ENCODE measurements around the gene NUF2.

Gene NUF2

DNA sequence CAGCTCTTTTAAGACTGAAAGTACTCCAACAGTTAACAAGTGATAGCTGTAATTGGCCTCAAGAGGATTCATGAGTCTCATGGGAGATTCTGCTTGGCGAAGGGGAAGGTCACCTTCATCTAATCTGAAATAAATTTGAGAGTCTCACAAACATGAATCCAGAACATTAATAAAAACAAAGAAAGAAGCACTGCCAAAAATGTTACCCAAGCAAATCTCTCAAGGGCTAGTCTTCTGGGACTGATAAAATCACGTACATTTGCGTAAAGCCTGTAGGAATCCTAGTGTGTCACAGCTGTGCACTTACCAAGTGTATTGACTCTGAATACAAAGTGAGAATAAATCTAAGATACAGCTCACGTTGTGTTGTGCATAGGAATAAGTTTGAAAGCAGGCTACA, 21.2 kb upstream of the NUF2 start:
- Histone ChIP-seq H3K27ac (ENCODE audit: low read depth, low read length) (no peak overlapping the region), H3K79me1 (ENCODE audit: low read length) (no peaks in the 10 kb centered on the region), H3K4me2 (ENCODE audit: low read length) (no peak overlapping the region), H3K4me1 (ENCODE audit: control insufficient read depth in 1 of 2, insufficient read depth in 2 of 2, low read length in 2 of 2) (no peaks in the 10 kb centered on the region), H3K4ac (ENCODE audit: low read depth, low read length) (no peak overlapping the region), H2AFZ (ENCODE audit: insufficient read depth, low read length, poor library complexity) (no peak overlapping the region), H3K23ac (ENCODE audit: low read length) (no peak overlapping the region), H3K14ac (ENCODE audit: low read length) (no peak overlapping the region), H3K79me2 (ENCODE audit: control insufficient read depth, insufficient read depth, low read length, poor library complexity) (no peaks in the 10 kb centered on the region), H2BK5ac (ENCODE audit: low read depth, low read length, poor library complexity) (no peak overlapping the region), H3K4me3 (ENCODE audit: low read depth, low read length) (no peak overlapping the region), H3K9me3 (ENCODE audit: insufficient read depth, low read depth, low read length) (no peaks in the 10 kb centered on the region), H2BK12ac (ENCODE audit: low read length) (no peak overlapping the region), H3K36me3 (ENCODE audit: control insufficient read depth in 1 of 2, insufficient read depth in 2 of 2, low read length in 2 of 2) (no peaks in the 10 kb centered on the region), H3K18ac (ENCODE audit: low read length) (no peak overlapping the region), H3K27me3 (ENCODE audit: insufficient read depth, low read length) (no peaks in the 10 kb centered on the region), H4K91ac (ENCODE audit: low read depth, low read length) (no peak overlapping the region), H3K9ac (ENCODE audit: low read length) (no peak overlapping the region), H2BK120ac (ENCODE audit: insufficient read depth, low read length, poor library complexity) (no peak overlapping the region), H2AK5ac (ENCODE audit: low read length) (no peak overlapping the region), H4K8ac (ENCODE audit: low read depth, low read length) (no peak overlapping the region), H4K12ac (ENCODE audit: low read depth, low read length) (no peak overlapping the region)
- WGBS (ENCODE audit: extremely low coverage, insufficient coverage, insufficient read length) = no CpG with 5 or more reads among the region's 4 CpGs
- no peak for DNase-seq

GRCh38 chr1:163303561-163303960, 18.2 kb upstream of the NUF2 start:
- H3K18ac ChIP-seq (ENCODE audit: low read length) = no peak overlapping the region
- H3K4me3 ChIP-seq (ENCODE audit: low read depth, low read length) = no peak overlapping the region
- no peak overlapping the region for H4K91ac ChIP-seq (ENCODE audit: low read depth, low read length)
- H2BK12ac ChIP-seq (ENCODE audit: low read length) = no peak overlapping the region
- H3K36me3 ChIP-seq (ENCODE audit: control insufficient read depth in 1 of 2, insufficient read depth in 2 of 2, low read length in 2 of 2) = no peaks in the 10 kb centered on the region
- H3K9me3 ChIP-seq (ENCODE audit: insufficient read depth, low read depth, low read length) = no peaks in the 10 kb centered on the region
- H4K8ac ChIP-seq (ENCODE audit: low read depth, low read length) = no peak overlapping the region
- no peaks in the 10 kb centered on the region for H3K79me1 ChIP-seq (ENCODE audit: low read length)
- WGBS (ENCODE audit: extremely low coverage, insufficient coverage, insufficient read length) = no CpG with 5 or more reads among the region's 5 CpGs
- no peak overlapping the region for H4K12ac ChIP-seq (ENCODE audit: low read depth, low read length)
- no peak overlapping the region for H3K4ac ChIP-seq (ENCODE audit: low read depth, low read length)
- H3K9ac ChIP-seq (ENCODE audit: low read length) = no peak overlapping the region
- no peak overlapping the region for H3K23ac ChIP-seq (ENCODE audit: low read length)
- no peak overlapping the region for H2BK120ac ChIP-seq (ENCODE audit: insufficient read depth, low read length, poor library complexity)
- no peak overlapping the region for H3K14ac ChIP-seq (ENCODE audit: low read length)
- no peak overlapping the region for H3K4me2 ChIP-seq (ENCODE audit: low read length)
- no peak overlapping the region for H2AK5ac ChIP-seq (ENCODE audit: low read length)
- H2AFZ ChIP-seq (ENCODE audit: insufficient read depth, low read length, poor library complexity) = no peak overlapping the region
- H2BK5ac ChIP-seq (ENCODE audit: low read depth, low read length, poor library complexity) = no peak overlapping the region
- H3K4me1 ChIP-seq (ENCODE audit: control insufficient read depth in 1 of 2, insufficient read depth in 2 of 2, low read length in 2 of 2) = no peaks in the 10 kb centered on the region
- no peak for DNase-seq
- no peaks in the 10 kb centered on the region for H3K79me2 ChIP-seq (ENCODE audit: control insufficient read depth, insufficient read depth, low read length, poor library complexity)
- H3K27ac ChIP-seq (ENCODE audit: low read depth, low read length) = no peak overlapping the region
- H3K27me3 ChIP-seq (ENCODE audit: insufficient read depth, low read length) = no peaks in the 10 kb centered on the region

GRCh38 chr1:163305441-163305840, 16.3 kb upstream of the NUF2 start:
- H2AK5ac ChIP-seq (ENCODE audit: low read length) = no peak overlapping the region
- H3K4me2 ChIP-seq (ENCODE audit: low read length) = no peak overlapping the region
- WGBS (ENCODE audit: extremely low coverage, insufficient coverage, insufficient read length) = no CpG with 5 or more reads among the region's 1 CpG
- no peaks in the 10 kb centered on the region for H3K79me1 ChIP-seq (ENCODE audit: low read length)
- DNase-seq = no peak
- no peak overlapping the region for H3K4me3 ChIP-seq (ENCODE audit: low read depth, low read length)
- no peak overlapping the region for H3K23ac ChIP-seq (ENCODE audit: low read length)
- H4K8ac ChIP-seq (ENCODE audit: low read depth, low read length) = no peak overlapping the region
- no peak overlapping the region for H3K9ac ChIP-seq (ENCODE audit: low read length)
- H3K36me3 ChIP-seq (ENCODE audit: control insufficient read depth in 1 of 2, insufficient read depth in 2 of 2, low read length in 2 of 2) = no peaks in the 10 kb centered on the region
- H2BK5ac ChIP-seq (ENCODE audit: low read depth, low read length, poor library complexity) = no peak overlapping the region
- H4K12ac ChIP-seq (ENCODE audit: low read depth, low read length) = no peak overlapping the region
- H3K4ac ChIP-seq (ENCODE audit: low read depth, low read length) = no peak overlapping the region
- H3K27ac ChIP-seq (ENCODE audit: low read depth, low read length) = no peak overlapping the region
- no peak overlapping the region for H3K14ac ChIP-seq (ENCODE audit: low read length)
- H2BK12ac ChIP-seq (ENCODE audit: low read length) = no peak overlapping the region
- no peaks in the 10 kb centered on the region for H3K79me2 ChIP-seq (ENCODE audit: control insufficient read depth, insufficient read depth, low read length, poor library complexity)
- no peak overlapping the region for H2BK120ac ChIP-seq (ENCODE audit: insufficient read depth, low read length, poor library complexity)
- H2AFZ ChIP-seq (ENCODE audit: insufficient read depth, low read length, poor library complexity) = no peak overlapping the region
- H4K91ac ChIP-seq (ENCODE audit: low read depth, low read length) = no peak overlapping the region
- H3K9me3 ChIP-seq (ENCODE audit: insufficient read depth, low read depth, low read length) = no peaks in the 10 kb centered on the region
- no peaks in the 10 kb centered on the region for H3K4me1 ChIP-seq (ENCODE audit: control insufficient read depth in 1 of 2, insufficient read depth in 2 of 2, low read length in 2 of 2)
- H3K27me3 ChIP-seq (ENCODE audit: insufficient read depth, low read length) = no peaks in the 10 kb centered on the region
- H3K18ac ChIP-seq (ENCODE audit: low read length) = no peak overlapping the region

- no peak overlapping the region for H4K8ac ChIP-seq (ENCODE audit: low read depth, low read length)
- H2BK5ac ChIP-seq (ENCODE audit: low read depth, low read length, poor library complexity) = no peak overlapping the region
- H3K4ac ChIP-seq (ENCODE audit: low read depth, low read length) = no peak overlapping the region
- H3K9me3 ChIP-seq (ENCODE audit: insufficient read depth, low read depth, low read length) = no peaks in the 10 kb centered on the region
- H3K79me2 ChIP-seq (ENCODE audit: control insufficient read depth, insufficient read depth, low read length, poor library complexity) = no peaks in the 10 kb centered on the region
- no peak overlapping the region for H4K91ac ChIP-seq (ENCODE audit: low read depth, low read length)
- H3K4me3 ChIP-seq (ENCODE audit: low read depth, low read length) = no peak overlapping the region
- H3K9ac ChIP-seq (ENCODE audit: low read length) = no peak overlapping the region
- H3K14ac ChIP-seq (ENCODE audit: low read length) = no peak overlapping the region
- no peak overlapping the region for H3K4me2 ChIP-seq (ENCODE audit: low read length)
- no peak overlapping the region for H4K12ac ChIP-seq (ENCODE audit: low read depth, low read length)
- H3K18ac ChIP-seq (ENCODE audit: low read length) = no peak overlapping the region
- no peak overlapping the region for H2BK120ac ChIP-seq (ENCODE audit: insufficient read depth, low read length, poor library complexity)
- WGBS (ENCODE audit: extremely low coverage, insufficient coverage, insufficient read length) = no CpG with 5 or more reads among the region's 5 CpGs
- no peak overlapping the region for H2BK12ac ChIP-seq (ENCODE audit: low read length)
- no peaks in the 10 kb centered on the region for H3K79me1 ChIP-seq (ENCODE audit: low read length)
- no peak for DNase-seq
- no peak overlapping the region for H2AK5ac ChIP-seq (ENCODE audit: low read length)
- H3K23ac ChIP-seq (ENCODE audit: low read length) = no peak overlapping the region
- no peak overlapping the region for H3K27ac ChIP-seq (ENCODE audit: low read depth, low read length)
- H3K27me3 ChIP-seq (ENCODE audit: insufficient read depth, low read length) = no peaks in the 10 kb centered on the region
- no peaks in the 10 kb centered on the region for H3K4me1 ChIP-seq (ENCODE audit: control insufficient read depth in 1 of 2, insufficient read depth in 2 of 2, low read length in 2 of 2)
- H2AFZ ChIP-seq (ENCODE audit: insufficient read depth, low read length, poor library complexity) = no peak overlapping the region
- H3K36me3 ChIP-seq (ENCODE audit: control insufficient read depth in 1 of 2, insufficient read depth in 2 of 2, low read length in 2 of 2) = no peaks in the 10 kb centered on the region
These were observed 14.1 kb upstream of the NUF2 start for GRCh38 chr1:163307479-163308171.
